HG02938 (cell line): ENCODE results near the gene KCTD13.
"Not testable (repeated sequence)": the region's sequence is repeated elsewhere in the genome, so short reads cannot be mapped to it uniquely, and the experiment has no call there.

Experiments
- ATAC-seq: cut with Tn5 transposase; IDR thresholded peaks from one replicate; pipeline ENCODE4 v1.9.1; 2021; ENCODE audit warnings: mild to moderate bottlenecking, moderate library complexity; ENCODE audit not compliant: unreplicated experiment

KCTD13 gene

DNA sequence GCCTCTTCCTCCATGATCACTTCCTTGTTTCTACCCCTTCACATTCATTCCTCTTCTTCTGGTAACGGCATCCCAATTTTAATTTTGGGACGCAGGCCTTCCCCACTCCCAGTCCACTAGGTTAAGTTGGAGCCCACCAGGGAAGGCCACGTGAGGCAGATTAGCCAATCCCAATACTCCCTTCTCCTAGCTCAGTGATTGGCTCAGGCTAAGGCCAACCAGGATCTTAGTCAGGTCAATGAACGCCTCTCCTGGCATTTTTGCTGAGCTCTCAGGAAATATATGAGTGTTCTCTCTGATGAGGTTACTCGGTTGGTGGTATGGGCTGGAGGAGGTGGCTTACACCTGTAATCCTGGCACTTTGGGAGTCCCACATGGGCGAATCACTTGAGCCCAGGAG is 42.0 kb downstream of the KCTD13 start:
- no peak for ATAC-seq

GRCh38 chr16:29881050-29881449 is 45.0 kb downstream of the KCTD13 start:
- no peak for ATAC-seq

- no peak for ATAC-seq
Observed at GRCh38 chr16:29878172-29878571, 47.9 kb downstream of the KCTD13 start.

DNA sequence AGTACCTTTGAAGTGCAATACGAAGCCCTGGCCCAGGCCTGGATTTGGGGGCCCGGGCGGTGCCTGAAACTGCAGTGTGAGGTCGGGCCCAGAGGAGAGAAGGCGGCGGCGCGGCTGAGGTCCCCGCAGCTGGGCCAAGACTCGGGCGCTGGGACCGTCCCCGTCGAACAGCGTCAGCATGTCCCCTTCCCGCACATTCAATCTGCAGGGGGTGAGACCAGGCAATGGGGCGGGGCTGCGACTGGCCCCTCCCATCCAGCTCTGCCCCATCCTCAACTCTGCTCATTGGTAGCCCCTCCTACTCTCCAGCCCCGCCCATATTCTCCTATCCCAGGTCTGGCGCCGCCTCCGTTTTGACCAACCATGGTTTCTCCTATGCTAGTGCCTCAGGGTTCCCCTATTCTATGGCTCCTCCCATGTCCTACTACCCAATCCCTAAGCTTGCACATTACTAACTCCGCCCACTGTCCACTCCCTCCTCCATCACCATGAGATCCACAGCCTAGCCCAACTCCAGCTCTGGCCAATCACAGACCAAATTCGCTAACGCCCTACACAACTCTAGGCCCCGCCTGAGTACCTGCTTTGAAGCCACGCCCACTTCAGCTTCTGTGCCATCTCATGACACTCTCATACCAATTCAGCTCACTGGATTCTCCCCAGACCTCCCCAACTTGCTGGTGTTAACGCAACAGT is 48.6 kb downstream of the KCTD13 start:
- no peak for ATAC-seq

DNA sequence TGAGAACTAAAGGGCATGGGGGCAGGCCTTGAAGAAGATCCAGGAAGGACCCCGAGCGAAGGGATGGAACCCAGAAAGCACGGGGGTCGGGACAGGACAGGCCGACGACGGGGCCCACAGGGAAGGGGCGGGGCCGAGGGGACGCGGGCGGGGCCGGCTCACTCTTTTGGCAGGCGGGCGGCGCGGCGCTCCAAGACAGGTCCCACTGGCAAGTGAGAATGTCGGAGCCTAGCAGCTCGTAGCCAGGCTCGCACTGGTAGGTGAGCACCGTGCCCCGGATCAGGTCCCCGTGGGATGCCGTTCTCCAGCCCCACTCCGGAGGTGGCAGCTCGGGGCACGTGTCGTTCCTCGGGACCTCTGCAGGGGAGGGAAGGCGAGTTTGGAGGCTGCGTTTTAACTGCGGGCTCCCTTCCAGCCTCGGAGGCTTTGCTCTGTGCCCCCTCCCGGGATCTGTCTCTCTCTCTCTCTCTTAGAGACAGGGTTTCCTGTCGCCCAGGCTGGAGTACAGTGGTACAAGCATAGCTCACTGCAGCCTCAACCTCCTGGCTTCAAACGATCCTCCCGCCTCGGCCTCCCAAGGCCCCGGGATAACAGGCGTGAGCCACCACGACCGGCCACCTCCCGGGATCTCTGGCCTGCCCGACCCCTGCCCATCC is 49.3 kb downstream of the KCTD13 start:
- no peak for ATAC-seq

- no peak for ATAC-seq
Observed at GRCh38 chr16:29876217-29876593, 49.8 kb downstream of the KCTD13 start.

- no peak for ATAC-seq
Observed at GRCh38 chr16:29875206-29875605, 50.8 kb downstream of the KCTD13 start.

GRCh38 chr16:29873319-29873718 is 52.7 kb downstream of the KCTD13 start:
- no peak for ATAC-seq

GRCh38 chr16:29871822-29872546 is 54.0 kb downstream of the KCTD13 start:
- ATAC-seq: no peak

GRCh38 chr16:29869067-29869466 is 57.0 kb downstream of the KCTD13 start:
- ATAC-seq: not testable (repeated sequence)

DNA sequence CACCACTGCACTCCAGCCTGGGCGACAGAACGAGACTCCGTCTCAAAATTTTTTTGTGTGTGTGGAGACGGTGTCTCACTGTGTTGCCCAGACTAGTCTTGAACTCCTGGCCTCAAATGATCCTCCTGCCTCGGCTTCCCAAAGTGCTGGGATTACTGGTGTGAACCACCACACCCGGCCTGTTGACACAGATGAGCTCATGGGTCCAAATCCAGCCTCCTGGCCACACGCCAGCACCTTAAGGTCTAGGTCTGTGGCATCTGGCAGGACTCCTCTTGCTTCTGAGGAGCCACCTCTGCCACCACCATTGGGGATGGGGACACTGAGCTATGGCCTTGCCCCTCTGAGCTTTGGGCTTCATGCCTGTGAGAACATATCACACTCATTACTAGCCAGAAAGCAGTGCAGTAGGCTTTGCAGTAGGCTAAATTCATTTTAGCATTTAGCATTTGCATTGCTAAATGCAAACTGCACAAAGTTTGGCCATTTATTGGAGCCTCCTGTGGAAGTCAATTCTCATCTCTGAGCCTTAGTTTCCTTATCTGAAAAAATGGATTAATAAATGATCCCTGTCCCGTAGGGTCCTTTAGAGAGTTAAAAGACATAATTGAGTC is 57.5 kb downstream of the KCTD13 start:
- no peak for ATAC-seq

- no peak for ATAC-seq
Observed at GRCh38 chr16:29864205-29864604, 61.8 kb downstream of the KCTD13 start.

DNA sequence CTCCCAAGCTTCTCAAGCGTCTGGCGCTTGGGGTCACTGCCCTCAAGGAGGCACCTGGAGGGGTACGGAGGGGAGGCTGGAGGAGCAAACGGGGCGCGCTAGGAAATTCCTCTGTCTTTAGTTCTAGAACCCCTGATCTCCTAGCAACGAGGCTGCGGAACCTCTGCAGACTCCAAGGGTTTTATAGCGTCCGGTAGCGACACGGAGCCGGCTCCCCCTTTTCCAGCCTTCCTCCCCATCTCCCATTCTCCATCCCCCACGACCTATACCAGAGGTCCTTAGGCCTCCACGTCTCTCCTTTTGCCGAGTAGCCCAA is 62.4 kb downstream of the KCTD13 start:
- ATAC-seq: no peak

- peak; percentile 86 for ATAC-seq
Observed at GRCh38 chr16:29862884-29863668, 63.0 kb downstream of the KCTD13 start, which contains the start of gene CDIPT. Gene CDIPT, minus strand, starts transcription at chr16:29863226. Its CDS starts 369 bp downstream, at chr16:29862857.

- ATAC-seq: no peak
Observed at GRCh38 chr16:29862383-29862883, 63.6 kb downstream of the KCTD13 start.

DNA sequence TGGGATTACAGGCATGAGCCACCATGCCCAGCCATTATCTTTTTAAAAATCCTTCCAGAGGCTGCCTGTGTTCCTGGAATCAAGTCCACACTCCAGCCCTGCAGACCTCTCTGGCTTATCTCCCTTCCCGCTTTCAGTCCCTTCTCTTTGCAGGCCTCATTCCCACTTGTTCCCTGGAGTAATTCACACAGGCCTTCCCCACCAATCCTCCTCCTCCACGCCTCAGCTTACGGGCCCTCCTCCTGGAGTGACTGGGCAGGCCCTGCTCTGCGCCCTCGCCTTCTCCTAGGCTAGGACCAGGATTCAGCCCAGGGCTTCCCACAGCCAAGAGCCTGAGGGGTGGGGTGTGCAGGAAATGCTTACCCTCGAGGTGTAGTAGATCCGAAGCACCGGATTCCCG is 65.8 kb downstream of the KCTD13 start:
- no peak for ATAC-seq

DNA sequence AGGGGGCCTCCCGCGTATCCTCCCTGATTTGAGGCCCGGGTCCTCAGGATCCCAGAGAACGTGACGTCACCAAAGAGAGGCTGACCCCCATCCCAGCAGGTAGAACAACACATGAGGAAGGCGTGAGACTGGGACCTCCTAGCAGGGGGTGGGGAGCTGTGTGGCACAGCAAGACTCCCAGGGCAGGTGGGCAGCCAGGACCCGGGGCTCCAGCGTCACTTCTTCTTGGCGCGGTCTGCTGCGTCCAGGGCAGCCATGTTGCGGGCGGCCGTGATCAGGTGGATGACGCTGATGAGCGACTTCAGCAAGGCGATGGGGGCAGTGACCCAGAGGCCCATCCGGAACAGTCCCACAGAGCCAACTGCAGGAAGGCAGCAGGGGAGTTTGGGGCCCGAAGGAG is 67.1 kb downstream of the KCTD13 start:
- no peak for ATAC-seq

DNA sequence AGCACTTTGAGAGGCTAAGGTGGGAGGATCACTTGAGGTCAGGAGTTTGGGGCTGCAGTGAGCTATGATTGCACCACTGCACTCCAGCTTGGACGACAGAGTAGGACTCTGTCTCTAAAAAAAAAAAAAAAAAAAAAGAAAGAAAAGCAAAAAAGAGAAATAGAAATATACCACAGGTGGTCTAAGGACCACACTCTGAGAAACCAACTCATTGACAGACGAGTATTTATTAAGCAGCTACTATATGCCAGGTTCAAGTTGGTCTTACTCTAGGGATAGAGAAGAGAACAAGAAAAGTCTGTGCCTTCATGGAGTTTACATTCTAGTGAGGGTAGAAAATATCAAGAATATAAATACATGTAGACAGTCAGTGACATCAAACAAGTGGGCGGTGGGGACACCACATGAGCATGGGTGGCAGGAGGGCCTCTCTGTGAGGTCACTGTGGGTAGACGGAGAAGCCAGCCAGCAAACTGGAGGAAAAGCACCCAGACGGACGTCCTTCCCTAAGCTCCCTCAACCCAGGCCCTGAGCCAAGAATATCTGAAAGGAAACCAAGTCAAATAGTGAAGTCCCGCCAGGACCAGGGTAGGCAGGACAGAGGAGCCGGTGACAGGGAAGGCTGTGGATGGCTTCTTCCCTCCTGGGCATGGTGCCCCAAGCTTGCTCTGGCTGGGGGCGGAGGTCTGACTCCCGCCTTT is 67.7 kb downstream of the KCTD13 start:
- no peak for ATAC-seq

DNA sequence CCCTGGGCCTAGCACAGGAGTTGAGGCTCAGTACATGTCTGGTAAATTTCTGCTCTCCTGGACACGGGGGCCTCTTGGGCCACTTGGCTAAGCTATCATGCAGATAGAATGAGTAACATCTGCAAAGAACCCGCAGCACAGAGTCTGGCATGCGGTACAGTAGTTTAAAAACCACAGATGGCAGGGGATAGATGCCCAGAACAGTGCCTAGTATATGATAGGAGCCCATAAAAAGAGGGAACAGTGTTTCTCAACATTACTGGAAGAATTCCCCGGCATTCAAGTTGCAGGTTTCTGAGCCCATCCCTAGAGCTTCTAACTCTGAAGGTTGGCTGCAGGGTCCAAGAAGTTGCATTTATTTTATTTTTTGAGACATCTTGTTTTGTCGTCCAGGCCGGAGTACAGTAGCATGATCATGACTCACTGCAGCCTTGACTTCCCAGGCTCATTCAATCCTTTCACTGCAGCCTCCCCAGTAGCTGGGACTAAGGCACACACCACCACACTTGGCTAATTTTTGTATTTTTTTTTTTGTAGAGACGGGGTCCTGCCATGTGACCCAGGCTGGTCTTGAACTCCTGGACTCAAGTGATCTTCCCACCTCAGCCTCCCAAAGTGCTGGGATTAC is 68.8 kb downstream of the KCTD13 start:
- no peak for ATAC-seq
